ENCODE data around the gene CCDC177. TPM values are rescaled to one million over a fixed set of nuclear protein-coding genes. Genes with fewer than 3 reads are reported as not detected.

Gene CCDC177
- under 0.01 TPM in 2 replicates for total RNA-seq

GRCh38 chr14:69574263-69574953 lies at the start of gene CCDC177:
Gene CCDC177, minus strand, starts transcription at chr14:69574871. Its CDS starts 1,249 bp downstream, at chr14:69573622.

GRCh38 chr14:69611172-69612013 lies 36.7 kb upstream of the CCDC177 start, which contains the start of gene SUSD6:
Gene SUSD6, plus strand, starts transcription at chr14:69611596. Its CDS starts 46,997 bp downstream, at chr14:69658593.

Other genes starting within 250 kb of the CCDC177 start
- 115 and 259 TPM in 2 replicates for gene ERH, start 176.6 kb downstream of the CCDC177 start, total RNA-seq
- gene SLC39A9, start 176.2 kb downstream of the CCDC177 start, total RNA-seq = 150 and 169 TPM in 2 replicates
- under 0.01 TPM in 1 of 2 replicates, not detected in the other for gene PLEKHD1, start 90.1 kb downstream of the CCDC177 start, total RNA-seq
- gene SUSD6, start 36.7 kb upstream of the CCDC177 start, total RNA-seq = 6.8 and 7.5 TPM in 2 replicates
- gene SRSF5, start 192.3 kb upstream of the CCDC177 start, total RNA-seq = 114 and 138 TPM in 2 replicates
- gene SLC10A1, start 222.4 kb upstream of the CCDC177 start, total RNA-seq = not detected in 2 replicates